ENCODE measurements around the gene RBMS3.

DNA sequence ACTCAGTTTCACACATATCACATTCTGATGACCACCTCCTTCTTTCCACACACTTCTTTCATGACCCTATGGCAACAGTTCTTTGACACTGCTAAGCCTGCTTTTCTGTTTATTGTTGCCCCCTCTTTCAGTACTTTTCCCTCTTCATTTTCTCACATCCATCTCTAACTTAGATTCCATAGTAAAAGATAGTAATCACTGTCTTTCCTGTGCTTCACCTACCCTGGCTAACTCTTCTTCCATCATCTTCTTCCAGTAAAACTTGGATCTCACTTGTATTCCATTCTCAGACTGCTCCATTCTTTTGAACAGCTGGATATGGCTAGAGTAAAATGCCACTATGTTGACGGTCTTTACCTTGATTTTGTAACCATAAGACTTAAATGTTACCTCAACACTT is 692.9 kb downstream of the RBMS3 start:
- TF ChIP-seq CTCF (IDR thresholded peaks at IDR 0.05) (no peak), POLR2A (IDR thresholded peaks at IDR 0.05) (no peak)
